GM10248 (cell line): ENCODE data around the gene SARS2.

Experiments
- CTCF ChIA-PET: fragments of 300-600 bp; sonication (Branson Sonifier 250); formaldehyde crosslinking; extraction: SDS; loops from one replicate; lab custom pipeline; 2021; ENCODE audit warnings: antibody characterized with exemption; lab: Yijun Ruan, JAX
- POLR2A ChIA-PET: fragments of 350-650 bp; sonication (Branson Sonifier 250); formaldehyde crosslinking; extraction: SDS; loops from one replicate; lab custom pipeline; 2020; ENCODE audit warnings: antibody characterized with exemption; lab: Yijun Ruan, JAX
- DNase-seq: peaks from one replicate; pipeline ENCODE4 v3.0.0; 2012; ENCODE audit errors: extremely low spot score
- CTCF ChIP-seq: IDR thresholded peaks from 2 replicates; pipeline ENCODE4 v1.5.1; 2012; ENCODE audit warnings: mild to moderate bottlenecking, low read depth; ENCODE audit errors: extremely low read depth, missing control alignments, control extremely low read depth

SARS2 gene

GRCh38 chr19:38915329-38916321, 14.9 kb downstream of the SARS2 start:
- no peak for DNase-seq
- no peak for TF ChIP-seq CTCF
- CTCF ChIA-PET, result interaction anchor here (1.4 to 5.0 kb wide), 4 partner anchors 13 to 512 kb away, joined by 3 to 31 read pairs (median 4); partner anchors contain the start of genes FAM98C, MRPS12, NFKBIB and SARS2
- POLR2A ChIA-PET, result no interaction called here

GRCh38 chr19:38913958-38914357, 16.6 kb downstream of the SARS2 start:
- no peak for TF ChIP-seq CTCF
- CTCF ChIA-PET, result interaction anchor here (0.8 to 5.0 kb wide), 4 partner anchors 9 to 279 kb away, joined by 3 to 31 read pairs (median 7); partner anchors contain the start of genes MRPS12 and SARS2
- no peak for DNase-seq
- POLR2A ChIA-PET, result no interaction called here

GRCh38 chr19:38912600-38913514, 17.7 kb downstream of the SARS2 start:
- no peak for DNase-seq
- CTCF ChIA-PET, result interaction anchor here (0.7 to 5.0 kb wide), 6 partner anchors 8 to 369 kb away, joined by 3 to 31 read pairs (median 4); partner anchors contain the start of genes MRPS12 and SARS2
- no peak for TF ChIP-seq CTCF
- POLR2A ChIA-PET, result no interaction called here

- POLR2A ChIA-PET, result no interaction called here
- no peak for TF ChIP-seq CTCF
- CTCF ChIA-PET, result interaction anchor here (1.3 to 5.0 kb wide), 3 partner anchors 19 to 276 kb away, joined by 3 to 31 read pairs (median 10); partner anchors contain the start of genes MRPS12 and SARS2
- no peak for DNase-seq
Observed at GRCh38 chr19:38911388-38912001, 19.1 kb downstream of the SARS2 start.

GRCh38 chr19:38910488-38910887, 20.1 kb downstream of the SARS2 start:
- ChIA-PET CTCF (no interaction called here), POLR2A (no interaction called here)
- no peak for DNase-seq
- no peak for TF ChIP-seq CTCF
